Naive thymus-derived CD4-positive, alpha-beta T cell (primary cell): ENCODE measurements around the gene PDP2. TPM values are rescaled to one million over a fixed set of nuclear protein-coding genes. Genes with fewer than 3 reads are reported as not detected.

Experiments used
- ATAC-seq: fragments of 150-1000 bp; cut with Tn5 transposase; 2 replicates; pipeline ENCODE4 v1.10.0; 2021; ENCODE audit warnings: mild to moderate bottlenecking, moderate library complexity
- CTCF ChIA-PET: fragments of 350-600 bp; sonication (Branson Sonifier 250); formaldehyde crosslinking; loops from one replicate; lab custom pipeline; 2021; ENCODE audit warnings: antibody characterized with exemption; lab: Charles Lee
- POLR2A ChIA-PET: fragments of 350-600 bp; sonication (Branson Sonifier 250); formaldehyde crosslinking; loops from one replicate; lab custom pipeline; 2021; ENCODE audit warnings: antibody characterized with exemption, inconsistent platforms; lab: Charles Lee
- DNase-seq, 9 donors: peaks; one replicate each; pipeline versions ENCODE4 v3.0.0 to v3.0.0-alpha.2; 2020 to 2022; ENCODE audit warnings: mixed read lengths in 1 of 9
- H3K27ac ChIP-seq: one replicate; pipeline ENCODE4 v1.7.0; 2013; ENCODE audit warnings: mild to moderate bottlenecking, low read depth, low read length, moderate library complexity
- H3K27me3 ChIP-seq, 2 donors: one replicate each; pipeline ENCODE4 v1.7.0; 2013; ENCODE audit warnings: low read length in 2 of 2, mild to moderate bottlenecking in 2 of 2, moderate library complexity in 2 of 2; ENCODE audit not compliant: control insufficient read depth in 2 of 2, insufficient read depth in 2 of 2
- H3K36me3 ChIP-seq, 3 experiments: 1 replicate in 2 of 3; 2 replicates in 1 of 3; pipeline ENCODE4 v1.7.0; 2013; ENCODE audit warnings: low read length in 3 of 3, mild to moderate bottlenecking in 3 of 3, moderate library complexity in 1 of 3; ENCODE audit not compliant: insufficient read depth in 3 of 3, control insufficient read depth in 2 of 3
- H3K4me1 ChIP-seq, 2 donors: one replicate each; pipeline ENCODE4 v1.7.0; 2013; ENCODE audit warnings: low read length in 2 of 2, mild to moderate bottlenecking in 2 of 2, moderate library complexity in 1 of 2; ENCODE audit not compliant: control insufficient read depth in 2 of 2, insufficient read depth in 2 of 2
- H3K4me3 ChIP-seq: 2 replicates; pipeline ENCODE4 v1.7.0; 2013; ENCODE audit warnings: mild to moderate bottlenecking, low read length
- H3K9me3 ChIP-seq, 3 experiments: 1 replicate in 2 of 3; 2 replicates in 1 of 3; pipeline ENCODE4 v1.7.0; 2013; ENCODE audit warnings: low read length in 3 of 3; ENCODE audit not compliant: control insufficient read depth in 2 of 3
- H3K27ac Mint-ChIP-seq, 9 donors: one replicate each; pipeline ENCODE4 v1.8.0; 2020 to 2022; ENCODE audit warnings: mixed read lengths in 9 of 9, mild to moderate bottlenecking in 8 of 9, moderate library complexity in 5 of 9, inconsistent platforms in 2 of 9
- H3K27me3 Mint-ChIP-seq, 5 donors: one replicate each; pipeline ENCODE4 v1.8.0; 2021 to 2022; ENCODE audit warnings: mixed read lengths in 5 of 5, mild to moderate bottlenecking in 1 of 5
- H3K36me3 Mint-ChIP-seq, 5 donors: one replicate each; pipeline ENCODE4 v1.8.0; 2020 to 2022; ENCODE audit warnings: mixed read lengths in 5 of 5, mild to moderate bottlenecking in 3 of 5, inconsistent platforms in 1 of 5
- H3K4me1 Mint-ChIP-seq, 7 donors: one replicate each; pipeline ENCODE4 v1.8.0; 2020 to 2022; ENCODE audit warnings: mixed read lengths in 7 of 7, mild to moderate bottlenecking in 3 of 7, inconsistent platforms in 1 of 7
- H3K4me3 Mint-ChIP-seq, 10 donors: one replicate each; pipeline ENCODE4 v1.8.0; 2020 to 2022; ENCODE audit warnings: mild to moderate bottlenecking in 10 of 10, mixed read lengths in 10 of 10, moderate library complexity in 6 of 10, inconsistent platforms in 2 of 10
- H3K9me3 Mint-ChIP-seq, 11 donors: one replicate each; pipeline ENCODE4 v1.8.0; 2020 to 2022; ENCODE audit warnings: mixed read lengths in 11 of 11, mild to moderate bottlenecking in 4 of 11, inconsistent platforms in 1 of 11, moderate library complexity in 1 of 11
- intact Hi-C, 2 donors: fragments of 100-400 bp; cut with micrococcal nuclease; formaldehyde crosslinking; loops; one replicate each; pipeline ENCODE4 v1.15.1; 2023
- polyA plus RNA-seq, 2 donors: library from polyadenylated mRNA; unstranded; fragments of 300-500 nt; fragmentation: Illumina TruSeq; gene quantifications; one replicate each; pipeline ENCODE4 v1.2.3, GENCODE V29; 2021
- total RNA-seq, 6 experiments: library from RNA in 5 of 6; stranded (reverse) in 5 of 6; gene quantifications; 1 replicate in 5 of 6; 2 replicates in 1 of 6; pipeline ENCODE4 v1.2.3 and lab custom pipeline; 2021 to 2026

Gene PDP2
- total and polyA plus RNA-seq, 7 experiments from 2014 or later: 1.6 to 24.0 (median 6.5) TPM

GRCh38 chr16:66849549-66849948, 30.8 kb upstream of the PDP2 start:
- Mint-ChIP-seq H3K4me3 (no peak overlapping the region), H3K36me3 (no peaks in the 10 kb centered on the region), H3K27me3 (peaks cover 16 to 31% (median 19%) of the 10 kb centered on the region in 5 donors), H3K27ac (no peak overlapping the region), H3K4me1 (peaks cover 0 to 20% (median 0%) of the 10 kb centered on the region in 7 donors), H3K9me3 (peaks cover 0 to 2% (median 0%) of the 10 kb centered on the region in 11 donors)
- Histone ChIP-seq H3K36me3 (no peaks in the 10 kb centered on the region), H3K27ac (no peak overlapping the region), H3K4me3 (no peak overlapping the region), H3K27me3 (no peaks in the 10 kb centered on the region), H3K4me1 (peaks cover 0 to 4% of the 10 kb centered on the region in 2 donors), H3K9me3 (no peaks in the 10 kb centered on the region)
- DNase-seq: no peak
- CTCF ChIA-PET: no interaction called here
- ATAC-seq: no peak
- POLR2A ChIA-PET: interaction anchor here (1.9 kb wide), 1 partner anchor 19 kb away, joined by 5 read pairs; the partner anchor contains the start of gene NAE1
- intact Hi-C loops: no loop called here

- DNase-seq (no peak), ATAC-seq (peak; percentile 31)
- Mint-ChIP-seq H3K36me3 (no peaks in the 10 kb centered on the region), H3K9me3 (peaks cover 0 to 2% (median 0%) of the 10 kb centered on the region in 11 donors), H3K27me3 (peaks cover 12 to 26% (median 17%) of the 10 kb centered on the region in 5 donors), H3K4me1 (peaks cover 0 to 16% (median 0%) of the 10 kb centered on the region in 7 donors), H3K27ac (no peak overlapping the region), H3K4me3 (no peak overlapping the region)
- Histone ChIP-seq H3K4me3 (no peak overlapping the region), H3K27me3 (no peaks in the 10 kb centered on the region), H3K4me1 (no peaks in the 10 kb centered on the region), H3K9me3 (no peaks in the 10 kb centered on the region), H3K27ac (no peak overlapping the region), H3K36me3 (no peaks in the 10 kb centered on the region)
- intact Hi-C loops: no loop called here
- CTCF ChIA-PET: interaction anchor here (1.3 kb wide), 1 partner anchor 17 kb away, joined by 3 read pairs; no protein-coding TSS in a partner anchor
- POLR2A ChIA-PET: interaction anchor here (1.9 kb wide), 1 partner anchor 20 kb away, joined by 5 read pairs; the partner anchor contains the start of gene NAE1
Measured at GRCh38 chr16:66850115-66850815, 30.1 kb upstream of the PDP2 start.

- Histone ChIP-seq H3K9me3 (no peaks in the 10 kb centered on the region), H3K27ac (no peak overlapping the region), H3K4me3 (no peak overlapping the region), H3K27me3 (no peaks in the 10 kb centered on the region), H3K4me1 (no peaks in the 10 kb centered on the region), H3K36me3 (no peaks in the 10 kb centered on the region)
- H3K36me3 Mint-ChIP-seq: no peaks in the 10 kb centered on the region
- no peaks in the 10 kb centered on the region for H3K9me3 Mint-ChIP-seq
- POLR2A ChIA-PET: no interaction called here
- H3K4me3 Mint-ChIP-seq: no peak overlapping the region
- H3K27me3 Mint-ChIP-seq: peaks cover 1 to 15% (median 6%) of the 10 kb centered on the region in 5 donors
- DNase-seq (no peak), ATAC-seq (no peak)
- intact Hi-C loops: no loop called here
- peaks cover 0 to 15% (median 0%) of the 10 kb centered on the region in 7 donors for H3K4me1 Mint-ChIP-seq
- H3K27ac Mint-ChIP-seq: no peak overlapping the region
- CTCF ChIA-PET: interaction anchor here (1.2 to 1.3 kb wide), 2 partner anchors 15 to 21 kb away, joined by 3 read pairs; no protein-coding TSS in a partner anchor
Measured at GRCh38 chr16:66851166-66851964, 28.9 kb upstream of the PDP2 start.

GRCh38 chr16:66853261-66854139, 26.8 kb upstream of the PDP2 start:
- Histone ChIP-seq H3K4me3 (no peak overlapping the region), H3K27me3 (no peaks in the 10 kb centered on the region), H3K9me3 (no peaks in the 10 kb centered on the region), H3K4me1 (no peaks in the 10 kb centered on the region), H3K27ac (no peak overlapping the region), H3K36me3 (no peaks in the 10 kb centered on the region)
- H3K27ac Mint-ChIP-seq: peak overlapping the region in 1 of 9 donors; percentile 56
- H3K27me3 Mint-ChIP-seq: no peaks in the 10 kb centered on the region
- ATAC-seq (no peak), DNase-seq (no peak)
- H3K4me1 Mint-ChIP-seq: peaks cover 0 to 4% (median 0%) of the 10 kb centered on the region in 7 donors
- POLR2A ChIA-PET: no interaction called here
- intact Hi-C loops: no loop called here
- no peak overlapping the region for H3K4me3 Mint-ChIP-seq
- CTCF ChIA-PET: no interaction called here
- no peaks in the 10 kb centered on the region for H3K36me3 Mint-ChIP-seq
- H3K9me3 Mint-ChIP-seq: no peaks in the 10 kb centered on the region

GRCh38 chr16:66856184-66856730, 24.1 kb upstream of the PDP2 start:
- H3K27me3 ChIP-seq: no peaks in the 10 kb centered on the region
- Mint-ChIP-seq H3K4me1 (no peaks in the 10 kb centered on the region), H3K27ac (no peak overlapping the region), H3K36me3 (no peaks in the 10 kb centered on the region), H3K4me3 (no peak overlapping the region), H3K27me3 (no peaks in the 10 kb centered on the region), H3K9me3 (no peaks in the 10 kb centered on the region)
- intact Hi-C loops: no loop called here
- DNase-seq: no peak
- no peaks in the 10 kb centered on the region for H3K9me3 ChIP-seq
- no peak for ATAC-seq
- no peaks in the 10 kb centered on the region for H3K4me1 ChIP-seq
- ChIA-PET CTCF (interaction anchor here (2.8 kb wide), 1 partner anchor 26 kb away, joined by 8 read pairs; the partner anchor contains the start of gene NAE1), POLR2A (no interaction called here)
- no peaks in the 10 kb centered on the region for H3K36me3 ChIP-seq
- no peak overlapping the region for H3K4me3 ChIP-seq
- H3K27ac ChIP-seq: no peak overlapping the region

GRCh38 chr16:66856801-66857200, 23.5 kb upstream of the PDP2 start:
- intact Hi-C loops: no loop called here
- POLR2A ChIA-PET: no interaction called here
- H3K9me3 ChIP-seq: no peaks in the 10 kb centered on the region

More at GRCh38 chr16:66856801-66857200, 23.5 kb upstream of the PDP2 start:
- Mint-ChIP-seq H3K27ac (no peak overlapping the region), H3K4me3 (no peak overlapping the region), H3K36me3 (no peaks in the 10 kb centered on the region), H3K9me3 (no peaks in the 10 kb centered on the region), H3K4me1 (no peaks in the 10 kb centered on the region), H3K27me3 (no peaks in the 10 kb centered on the region)
- no peak overlapping the region for H3K4me3 ChIP-seq
- ATAC-seq (no peak), DNase-seq (no peak)
- H3K27me3 ChIP-seq: no peaks in the 10 kb centered on the region
- CTCF ChIA-PET: interaction anchor here (2.8 kb wide), 1 partner anchor 26 kb away, joined by 8 read pairs; the partner anchor contains the start of gene NAE1
- H3K27ac ChIP-seq: no peak overlapping the region
- H3K36me3 ChIP-seq: no peaks in the 10 kb centered on the region
- H3K4me1 ChIP-seq: no peaks in the 10 kb centered on the region
